ENCODE results near the gene PAK5. TPM values are rescaled to one million over a fixed set of nuclear protein-coding genes. Genes with fewer than 3 reads are reported as not detected.

PAK5 gene
- total and polyA plus RNA-seq, 2 experiments from 2014 or later, result not detected

GRCh38 chr20:9663423-9663822, 175.5 kb downstream of the PAK5 start:
- WGBS, 2 experiments (ENCODE audit: low coverage in 1 of 2, low lambda C conversion rate in 2 of 2, missing lambda C conversion rate in 2 of 2), result 18 to 24% methylated on average over 3 of the region's 3 CpGs
- no peaks in the 10 kb centered on the region for H3K79me2 ChIP-seq (ENCODE audit: insufficient read depth)
- no peak overlapping the region for H3K27ac ChIP-seq
- H3K4me2 ChIP-seq (ENCODE audit: unreplicated experiment), result no peak overlapping the region
- in situ Hi-C loops (cut with MboI), result no loop called here
- TF ChIP-seq EZH2 (IDR thresholded peaks at IDR 0.05; ENCODE audit: insufficient read depth, poor library complexity, severe bottlenecking) (no peak), EZH2phosphoT487 (IDR thresholded peaks at IDR 0.05; ENCODE audit: insufficient read depth, low read depth) (no peak)
- no peaks in the 10 kb centered on the region for H3K9me2 ChIP-seq (ENCODE audit: insufficient read depth)
- no peak overlapping the region for H3K9ac ChIP-seq
- no peaks in the 10 kb centered on the region for H3K27me3 ChIP-seq (replicated peaks; ENCODE audit: insufficient read depth)
- no peaks in the 10 kb centered on the region for H4K20me1 ChIP-seq (ENCODE audit: insufficient read depth)
- no peaks in the 10 kb centered on the region for H3K36me3 ChIP-seq (ENCODE audit: low read depth)
- no peaks in the 10 kb centered on the region for H3K9me3 ChIP-seq (ENCODE audit: low read depth)
- no peak for DNase-seq
- H2AFZ ChIP-seq, result no peak overlapping the region
- no peak overlapping the region for H3K4me3 ChIP-seq
- H3K4me1 ChIP-seq (ENCODE audit: insufficient read depth), result no peaks in the 10 kb centered on the region
- H3F3A ChIP-seq (ENCODE audit: insufficient read depth), result no peaks in the 10 kb centered on the region

- TF ChIP-seq EZH2 (IDR thresholded peaks at IDR 0.05; ENCODE audit: insufficient read depth, poor library complexity, severe bottlenecking) (no peak), EZH2phosphoT487 (IDR thresholded peaks at IDR 0.05; ENCODE audit: insufficient read depth, low read depth) (no peak)
- no peak overlapping the region for H3K4me3 ChIP-seq
- no peak overlapping the region for H3K9ac ChIP-seq
- no peaks in the 10 kb centered on the region; the same call in 1 of the 2 replicates for H3K9me2 ChIP-seq (ENCODE audit: insufficient read depth)
- H3K4me2 ChIP-seq (ENCODE audit: unreplicated experiment), result no peak overlapping the region
- H3F3A ChIP-seq (ENCODE audit: insufficient read depth), result no peaks in the 10 kb centered on the region
- no peaks in the 10 kb centered on the region for H3K4me1 ChIP-seq (ENCODE audit: insufficient read depth)
- H4K20me1 ChIP-seq (ENCODE audit: insufficient read depth), result no peaks in the 10 kb centered on the region
- no peaks in the 10 kb centered on the region for H3K36me3 ChIP-seq (ENCODE audit: low read depth)
- no peaks in the 10 kb centered on the region for H3K9me3 ChIP-seq (ENCODE audit: low read depth)
- peak; percentile 4 for DNase-seq
- no peak overlapping the region for H2AFZ ChIP-seq
- H3K79me2 ChIP-seq (ENCODE audit: insufficient read depth), result no peaks in the 10 kb centered on the region
- H3K27me3 ChIP-seq (replicated peaks; ENCODE audit: insufficient read depth), result no peaks in the 10 kb centered on the region
- 25 to 26% methylated on average over 8 of the region's 8 CpGs for WGBS, 2 experiments (ENCODE audit: low coverage in 1 of 2, low lambda C conversion rate in 2 of 2, missing lambda C conversion rate in 2 of 2)
- no peak overlapping the region for H3K27ac ChIP-seq
- in situ Hi-C loops (cut with MboI), result no loop called here
Observed at GRCh38 chr20:9660236-9660868, 178.5 kb downstream of the PAK5 start.

- no peaks in the 10 kb centered on the region for H3F3A ChIP-seq (ENCODE audit: insufficient read depth)
- no peak overlapping the region for H3K4me3 ChIP-seq
- 38 to 48% methylated on average over 2 of the region's 2 CpGs for WGBS, 2 experiments (ENCODE audit: low coverage in 1 of 2, low lambda C conversion rate in 2 of 2, missing lambda C conversion rate in 2 of 2)
- no peaks in the 10 kb centered on the region for H3K79me2 ChIP-seq (ENCODE audit: insufficient read depth)
- H3K9ac ChIP-seq, result no peak overlapping the region
- TF ChIP-seq EZH2phosphoT487 (IDR thresholded peaks at IDR 0.05; ENCODE audit: insufficient read depth, low read depth) (no peak), EZH2 (IDR thresholded peaks at IDR 0.05; ENCODE audit: insufficient read depth, poor library complexity, severe bottlenecking) (no peak)
- H3K9me2 ChIP-seq (ENCODE audit: insufficient read depth), result no peaks in the 10 kb centered on the region
- H3K4me1 ChIP-seq (ENCODE audit: insufficient read depth), result no peaks in the 10 kb centered on the region
- DNase-seq, result no peak
- H2AFZ ChIP-seq, result no peak overlapping the region
- no peak overlapping the region for H3K4me2 ChIP-seq (ENCODE audit: unreplicated experiment)
- no peaks in the 10 kb centered on the region for H4K20me1 ChIP-seq (ENCODE audit: insufficient read depth)
- no peaks in the 10 kb centered on the region for H3K27me3 ChIP-seq (replicated peaks; ENCODE audit: insufficient read depth)
- H3K9me3 ChIP-seq (ENCODE audit: low read depth), result no peaks in the 10 kb centered on the region
- in situ Hi-C loops (cut with MboI), result loop anchor here (10.0 kb wide), 1 partner anchor 83 kb away; no protein-coding TSS in a partner anchor
- no peak overlapping the region for H3K27ac ChIP-seq
- no peaks in the 10 kb centered on the region for H3K36me3 ChIP-seq (ENCODE audit: low read depth)
Observed at GRCh38 chr20:9647741-9648140, 191.1 kb downstream of the PAK5 start.

GRCh38 chr20:9646375-9646774, 192.5 kb downstream of the PAK5 start:
- Histone ChIP-seq H4K20me1 (ENCODE audit: insufficient read depth) (no peaks in the 10 kb centered on the region), H3K4me1 (ENCODE audit: insufficient read depth) (no peaks in the 10 kb centered on the region), H3K4me3 (no peak overlapping the region), H3K9me3 (ENCODE audit: low read depth) (no peaks in the 10 kb centered on the region), H3K9me2 (ENCODE audit: insufficient read depth) (no peaks in the 10 kb centered on the region), H3K27ac (no peak overlapping the region), H3K79me2 (ENCODE audit: insufficient read depth) (no peaks in the 10 kb centered on the region), H3K9ac (no peak overlapping the region), H3K36me3 (ENCODE audit: low read depth) (no peaks in the 10 kb centered on the region), H3K4me2 (ENCODE audit: unreplicated experiment) (no peak overlapping the region), H3F3A (ENCODE audit: insufficient read depth) (no peaks in the 10 kb centered on the region), H3K27me3 (replicated peaks; ENCODE audit: insufficient read depth) (no peaks in the 10 kb centered on the region), H2AFZ (no peak overlapping the region)
- DNase-seq, result no peak
- WGBS, 2 experiments (ENCODE audit: low coverage in 1 of 2, low lambda C conversion rate in 2 of 2, missing lambda C conversion rate in 2 of 2), result 19 to 20% methylated on average over 3 of the region's 3 CpGs
- in situ Hi-C loops (cut with MboI), result loop anchor here (10.0 kb wide), 1 partner anchor 82 kb away; no protein-coding TSS in a partner anchor
- TF ChIP-seq EZH2phosphoT487 (IDR thresholded peaks at IDR 0.05; ENCODE audit: insufficient read depth, low read depth) (no peak), EZH2 (IDR thresholded peaks at IDR 0.05; ENCODE audit: insufficient read depth, poor library complexity, severe bottlenecking) (no peak)

Measured in GM23248 (cell line).